NCI-H1694 (cell line): ENCODE results near the gene DEF6.

Experiments used
- DNase-seq: peaks from one replicate; lab custom pipeline; 2025; lab: John Stamatoyannopoulos, UW

Gene DEF6

GRCh38 chr6:35297601-35298481 lies at the start of gene DEF6:
Gene DEF6, plus strand, starts transcription at chr6:35297818. Its CDS starts 39 bp downstream, at chr6:35297857.
- DNase-seq: peak; percentile 81

GRCh38 chr6:35248300-35248699 lies 49.3 kb upstream of the DEF6 start:
- no peak for DNase-seq

- no peak for DNase-seq
Observed at GRCh38 chr6:35248965-35249364, 48.7 kb upstream of the DEF6 start.

- DNase-seq: no peak
Observed at GRCh38 chr6:35251949-35252348, 45.7 kb upstream of the DEF6 start.

GRCh38 chr6:35253249-35253648 lies 44.4 kb upstream of the DEF6 start:
- DNase-seq: no peak

GRCh38 chr6:35258336-35258735 lies 39.3 kb upstream of the DEF6 start:
- no peak for DNase-seq

- DNase-seq: peak; percentile 31
Observed at GRCh38 chr6:35258858-35259193, 38.8 kb upstream of the DEF6 start.

- peak; percentile 86 for DNase-seq
Observed at GRCh38 chr6:35259194-35259947, 38.2 kb upstream of the DEF6 start, which contains the start of gene ZNF76. Gene ZNF76, plus strand, starts transcription at chr6:35259735. Its CDS starts 21,417 bp downstream, at chr6:35281152.

- DNase-seq: peak; percentile 27
Observed at GRCh38 chr6:35259948-35260590, 37.5 kb upstream of the DEF6 start.

GRCh38 chr6:35260591-35261570 lies 36.7 kb upstream of the DEF6 start:
- no peak for DNase-seq

- DNase-seq: no peak
Observed at GRCh38 chr6:35262596-35262995, 35.0 kb upstream of the DEF6 start.

- DNase-seq: no peak
Observed at GRCh38 chr6:35264550-35265274, 32.9 kb upstream of the DEF6 start.

GRCh38 chr6:35265523-35265922 lies 32.1 kb upstream of the DEF6 start:
- DNase-seq: no peak

GRCh38 chr6:35267446-35267845 lies 30.2 kb upstream of the DEF6 start:
- DNase-seq: no peak

- DNase-seq: no peak
Observed at GRCh38 chr6:35267897-35268296, 29.7 kb upstream of the DEF6 start.

- no peak for DNase-seq
Observed at GRCh38 chr6:35272005-35272404, 25.6 kb upstream of the DEF6 start.

- DNase-seq: no peak
Observed at GRCh38 chr6:35273822-35274559, 23.6 kb upstream of the DEF6 start.

- DNase-seq: no peak
Observed at GRCh38 chr6:35275744-35276260, 21.8 kb upstream of the DEF6 start.

- no peak for DNase-seq
Observed at GRCh38 chr6:35278708-35279107, 18.9 kb upstream of the DEF6 start.

- DNase-seq: no peak
Observed at GRCh38 chr6:35280903-35281302, 16.7 kb upstream of the DEF6 start.
